ENCODE data around the gene SLC24A5. TPM values are rescaled to one million over a fixed set of nuclear protein-coding genes. Genes with fewer than 3 reads are reported as not detected.

SLC24A5 gene
- total RNA-seq, 1 experiment from 2014 or later = not detected

DNA sequence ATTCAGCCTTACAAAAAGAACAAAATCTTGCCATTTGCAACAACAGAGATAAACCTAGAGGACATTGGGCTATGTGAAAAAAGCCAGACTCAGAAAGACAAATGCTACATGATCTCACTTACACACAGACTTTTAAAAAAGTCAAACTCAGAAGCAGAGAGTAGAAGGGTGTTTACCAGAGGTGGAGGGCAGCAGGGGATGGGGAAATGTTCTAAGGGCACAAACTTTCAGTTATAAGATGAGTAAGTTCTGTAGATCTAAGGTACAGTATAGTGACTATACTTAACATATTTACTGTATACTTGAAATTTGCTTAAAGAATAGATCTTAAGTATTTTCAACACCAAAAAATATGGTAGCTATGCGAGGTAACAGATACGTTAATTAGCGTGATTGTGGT, 54.3 kb downstream of the SLC24A5 start:
- Histone ChIP-seq H2BK120ac (ENCODE audit: low read depth, low read length, poor library complexity, severe bottlenecking) (no peak overlapping the region), H3K4me1 (ENCODE audit: insufficient read depth, low read length) (peaks cover 2% of the 10 kb centered on the region; the same call in 1 of the 2 replicates), H3T11ph (ENCODE audit: low read length) (no peak overlapping the region), H3K9me3 (ENCODE audit: control insufficient read depth, low read depth, low read length) (no peaks in the 10 kb centered on the region), H3K9ac (ENCODE audit: extremely low read depth, insufficient read length, low read length) (no peak overlapping the region), H2AK5ac (ENCODE audit: insufficient read length, low read length) (no peak overlapping the region), H3K27me3 (ENCODE audit: insufficient read depth, low read length) (no peaks in the 10 kb centered on the region), H2BK5ac (ENCODE audit: insufficient read length, low read length) (no peak overlapping the region), H4K8ac (replicated peaks; ENCODE audit: insufficient read length, low read depth, low read length) (no peak overlapping the region), H2BK20ac (ENCODE audit: low read depth, low read length, poor library complexity, severe bottlenecking) (no peak overlapping the region), H2BK15ac (ENCODE audit: low read depth, low read length) (no peak overlapping the region), H3K23ac (ENCODE audit: insufficient read length, low read depth, low read length) (no peak overlapping the region), H3K4me2 (ENCODE audit: insufficient read depth, insufficient read length, low read length) (no peak overlapping the region), H2BK12ac (ENCODE audit: insufficient read length, low read depth, low read length) (no peak overlapping the region), H3K27ac (ENCODE audit: insufficient read length, low read depth, low read length) (no peak overlapping the region), H3K79me1 (ENCODE audit: insufficient read depth, low read depth, low read length, poor library complexity, severe bottlenecking) (no peaks in the 10 kb centered on the region), H3K56ac (ENCODE audit: insufficient read length, low read depth, low read length) (no peak overlapping the region), H4K20me1 (ENCODE audit: control insufficient read depth, insufficient read depth, insufficient read length) (no peaks in the 10 kb centered on the region), H4K5ac (ENCODE audit: insufficient read length, low read depth, low read length) (no peak overlapping the region), H2AFZ (ENCODE audit: low read length) (no peak overlapping the region), H4K91ac (ENCODE audit: insufficient read length, low read depth, low read length) (no peak overlapping the region), H3K23me2 (ENCODE audit: insufficient read length, low read depth, low read length, poor library complexity, severe bottlenecking) (no peaks in the 10 kb centered on the region), H3K79me2 (ENCODE audit: insufficient read depth, low read length) (peaks cover 36% of the 10 kb centered on the region; the same call in 1 of the 2 replicates), H3K4ac (ENCODE audit: low read depth, low read length) (no peak overlapping the region), H3K18ac (ENCODE audit: insufficient read length, low read depth, low read length) (no peak overlapping the region), H3K14ac (ENCODE audit: insufficient read depth, low read length) (no peak overlapping the region)
- no peak for DNase-seq
- H3K4me1 Mint-ChIP-seq = peaks cover 73 to 74% of the 10 kb centered on the region in 2 experiments
- peaks cover 0 to 5% (median 0%) of the 10 kb centered on the region in 3 experiments; a peak in 4 of 7 replicates for H3K36me3 Mint-ChIP-seq (ENCODE audit: insufficient read depth in 1 of 3, low read depth in 3 of 3)
- TF ChIP-seq, protein P1, sequence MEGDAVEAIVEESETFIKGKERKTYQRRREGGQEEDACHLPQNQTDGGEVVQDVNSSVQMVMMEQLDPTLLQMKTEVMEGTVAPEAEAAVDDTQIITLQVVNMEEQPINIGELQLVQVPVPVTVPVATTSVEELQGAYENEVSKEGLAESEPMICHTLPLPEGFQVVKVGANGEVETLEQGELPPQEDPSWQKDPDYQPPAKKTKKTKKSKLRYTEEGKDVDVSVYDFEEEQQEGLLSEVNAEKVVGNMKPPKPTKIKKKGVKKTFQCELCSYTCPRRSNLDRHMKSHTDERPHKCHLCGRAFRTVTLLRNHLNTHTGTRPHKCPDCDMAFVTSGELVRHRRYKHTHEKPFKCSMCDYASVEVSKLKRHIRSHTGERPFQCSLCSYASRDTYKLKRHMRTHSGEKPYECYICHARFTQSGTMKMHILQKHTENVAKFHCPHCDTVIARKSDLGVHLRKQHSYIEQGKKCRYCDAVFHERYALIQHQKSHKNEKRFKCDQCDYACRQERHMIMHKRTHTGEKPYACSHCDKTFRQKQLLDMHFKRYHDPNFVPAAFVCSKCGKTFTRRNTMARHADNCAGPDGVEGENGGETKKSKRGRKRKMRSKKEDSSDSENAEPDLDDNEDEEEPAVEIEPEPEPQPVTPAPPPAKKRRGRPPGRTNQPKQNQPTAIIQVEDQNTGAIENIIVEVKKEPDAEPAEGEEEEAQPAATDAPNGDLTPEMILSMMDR (conservative IDR thresholded peaks at IDR 0.05) = no peak
- no peaks in the 10 kb centered on the region for H3K9me3 Mint-ChIP-seq
- no CpG with 5 or more reads among the region's 3 CpGs for WGBS (ENCODE audit: extremely low coverage, insufficient read length, low lambda C conversion rate)
- H3K4me3 Mint-ChIP-seq = no peak overlapping the region
- H3K27ac Mint-ChIP-seq = peak overlapping the region in 1 of 3 experiments; percentile 3; a peak in 1 of 7 replicates
- H3K27me3 Mint-ChIP-seq (ENCODE audit: low read depth) = no peaks in the 10 kb centered on the region
